Omental fat pad (tissue), 4 donors: Measurements from ENCODE around the gene WDR20. TPM values are rescaled to one million over a fixed set of nuclear protein-coding genes. Genes with fewer than 3 reads are reported as not detected.
"Not testable (repeated sequence)": the region's sequence is repeated elsewhere in the genome, so short reads cannot be mapped to it uniquely, and the experiment has no call there.

Experiments
- ATAC-seq: fragments of 150-250 bp; one replicate; pipeline ENCODE4 v1.9.1; 2016; ENCODE audit warnings: mild to moderate bottlenecking, moderate library complexity; ENCODE audit not compliant: low FRiP score
- DNase-seq: peaks from one replicate; pipeline ENCODE4 v3.0.0-alpha.2; 2019; ENCODE audit warnings: low spot score
- total RNA-seq, 4 donors: library from RNA; depleted of rRNA; stranded (reverse); fragments of >200 nt; gene quantifications; one replicate each; pipeline ENCODE4 v1.1.0, GENCODE V29; 2016
- TF ChIP-seq, protein P1 (sequence below), 3 donors: fragments of 450-650 bp; IDR thresholded peaks; one replicate each; pipeline ENCODE4 v1.5.1; 2016 to 2017; ENCODE audit warnings: antibody characterized with exemption in 3 of 3, mild to moderate bottlenecking in 3 of 3, moderate library complexity in 2 of 3

Gene WDR20
- total RNA-seq, 4 donors from 2014 or later = 20.2 to 26.4 (median 22.0) TPM

DNA sequence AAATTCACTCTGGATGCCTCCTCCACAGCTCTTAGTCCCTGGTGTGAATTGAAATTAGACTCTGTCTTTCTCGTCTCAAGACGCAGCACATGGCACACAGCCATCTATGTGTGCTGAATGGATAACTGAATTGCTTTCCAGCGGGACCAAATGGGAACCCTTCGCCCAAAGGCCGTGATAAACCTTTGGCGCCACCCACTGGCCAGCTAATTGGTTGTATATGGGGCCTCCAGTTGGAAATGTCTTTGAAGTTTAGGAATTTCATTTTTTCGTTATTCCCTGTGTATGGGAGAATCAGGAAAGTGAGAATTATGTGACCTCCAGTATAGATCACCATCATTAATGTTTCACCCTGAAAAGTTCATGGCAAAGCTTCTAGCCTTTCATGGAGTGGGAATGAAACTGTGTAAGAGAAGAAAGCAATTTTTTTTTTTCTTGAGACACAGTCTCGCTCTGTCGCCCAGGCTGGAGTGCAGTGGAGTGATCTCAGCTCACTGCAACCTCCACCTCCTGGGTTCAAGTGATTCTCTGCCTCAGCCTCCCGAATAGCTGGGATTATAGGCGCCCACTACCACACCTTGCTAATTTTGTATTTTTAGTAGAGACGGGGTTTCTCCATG, 43.0 kb upstream of the WDR20 start:
- DNase-seq (peak; percentile 99), ATAC-seq (peak; percentile 88)
- TF ChIP-seq, protein P1, sequence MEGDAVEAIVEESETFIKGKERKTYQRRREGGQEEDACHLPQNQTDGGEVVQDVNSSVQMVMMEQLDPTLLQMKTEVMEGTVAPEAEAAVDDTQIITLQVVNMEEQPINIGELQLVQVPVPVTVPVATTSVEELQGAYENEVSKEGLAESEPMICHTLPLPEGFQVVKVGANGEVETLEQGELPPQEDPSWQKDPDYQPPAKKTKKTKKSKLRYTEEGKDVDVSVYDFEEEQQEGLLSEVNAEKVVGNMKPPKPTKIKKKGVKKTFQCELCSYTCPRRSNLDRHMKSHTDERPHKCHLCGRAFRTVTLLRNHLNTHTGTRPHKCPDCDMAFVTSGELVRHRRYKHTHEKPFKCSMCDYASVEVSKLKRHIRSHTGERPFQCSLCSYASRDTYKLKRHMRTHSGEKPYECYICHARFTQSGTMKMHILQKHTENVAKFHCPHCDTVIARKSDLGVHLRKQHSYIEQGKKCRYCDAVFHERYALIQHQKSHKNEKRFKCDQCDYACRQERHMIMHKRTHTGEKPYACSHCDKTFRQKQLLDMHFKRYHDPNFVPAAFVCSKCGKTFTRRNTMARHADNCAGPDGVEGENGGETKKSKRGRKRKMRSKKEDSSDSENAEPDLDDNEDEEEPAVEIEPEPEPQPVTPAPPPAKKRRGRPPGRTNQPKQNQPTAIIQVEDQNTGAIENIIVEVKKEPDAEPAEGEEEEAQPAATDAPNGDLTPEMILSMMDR (IDR thresholded peaks at IDR 0.05) = peak in 1 of 3 donors; percentile 72

DNA sequence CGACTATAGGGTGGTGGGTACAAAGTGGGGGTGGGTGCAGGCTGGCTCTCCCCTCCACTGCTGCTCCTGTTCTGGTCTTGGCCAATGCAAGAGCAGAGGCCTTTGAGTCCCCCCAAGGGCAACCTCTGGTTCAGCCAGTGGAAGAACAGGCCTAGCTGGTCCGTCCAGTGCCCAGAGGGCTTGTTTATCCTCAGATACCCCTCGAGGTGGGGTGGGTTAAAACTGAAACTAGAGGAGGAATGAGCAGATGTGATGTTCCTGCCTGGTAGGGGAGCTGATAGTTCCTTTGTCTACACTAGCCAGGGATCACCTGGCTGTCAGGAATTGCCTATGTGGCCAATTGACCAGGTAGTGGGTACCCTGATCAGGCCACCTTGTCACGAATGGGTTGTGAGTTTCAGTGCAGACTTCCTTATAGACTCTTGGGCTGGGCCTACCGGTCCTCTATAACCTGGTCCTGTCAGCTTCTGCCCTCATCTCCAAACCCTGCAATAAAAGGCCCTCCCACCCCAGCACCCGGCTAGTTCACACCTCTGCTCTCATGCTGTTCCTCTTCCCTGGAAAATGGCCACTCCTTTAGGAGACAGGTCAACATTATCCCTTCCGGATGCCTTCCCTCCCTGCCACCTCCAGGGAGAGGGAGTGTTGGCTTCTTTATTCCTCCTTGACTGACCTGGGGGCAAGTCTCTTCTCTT, 42.1 kb upstream of the WDR20 start:
- TF ChIP-seq, protein P1 (IDR thresholded peaks at IDR 0.05) = no peak
- ATAC-seq = no peak
- no peak for DNase-seq

DNA sequence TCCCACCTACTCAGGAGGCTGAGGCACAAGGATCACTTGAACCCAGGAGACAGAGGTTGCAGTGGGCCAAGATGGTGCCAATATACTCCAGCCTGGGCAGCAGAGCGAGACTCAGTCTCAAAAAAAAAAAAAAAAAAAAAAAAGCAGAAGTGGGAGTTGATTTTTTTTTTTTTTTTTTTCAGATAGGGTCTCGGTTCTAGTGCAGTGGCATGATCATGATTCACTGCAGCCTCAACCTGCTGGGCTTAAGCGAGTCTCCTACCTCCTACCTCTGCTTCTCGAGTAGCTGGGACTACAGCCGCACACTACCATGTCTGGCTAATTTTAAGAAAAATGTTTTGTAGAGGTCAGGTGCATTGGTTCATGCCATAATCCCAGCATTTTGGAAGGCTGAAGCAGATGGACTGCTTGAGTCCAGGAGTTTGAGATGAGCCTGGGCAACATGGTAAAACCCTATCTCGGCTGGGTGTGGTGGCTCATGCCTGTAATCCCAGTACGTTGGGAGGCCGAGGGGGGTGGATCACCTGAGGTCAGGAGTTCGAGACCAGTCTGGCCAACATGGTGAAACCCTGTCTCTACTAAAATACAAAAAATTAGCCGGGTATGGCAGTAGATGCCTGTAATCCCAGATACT, 36.5 kb upstream of the WDR20 start:
- DNase-seq (no peak), ATAC-seq (no peak)

DNA sequence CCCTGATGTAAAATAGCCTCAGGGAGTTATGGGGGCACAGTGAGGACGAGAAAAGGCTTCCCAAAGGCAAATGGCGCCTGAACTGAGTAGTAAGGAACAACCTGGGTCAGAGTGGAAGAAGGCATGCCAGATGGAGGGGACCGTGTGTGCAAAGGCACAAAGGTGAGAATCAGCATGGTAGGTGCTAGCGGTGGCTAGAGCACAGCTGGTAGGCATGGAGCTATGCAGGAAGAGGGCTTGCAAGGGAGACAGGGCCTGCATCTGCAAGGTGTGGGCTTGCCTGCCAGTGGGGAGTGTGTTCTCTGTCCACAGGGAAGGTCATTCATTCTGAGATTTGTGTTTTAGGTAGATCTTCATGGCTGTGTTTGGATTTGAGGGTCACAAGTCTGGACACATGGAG, 34.3 kb upstream of the WDR20 start:
- TF ChIP-seq, protein P1 (IDR thresholded peaks at IDR 0.05) = no peak
- ATAC-seq (no peak), DNase-seq (no peak)

More for the DNA sequence above, 36.5 kb upstream of the WDR20 start:
- TF ChIP-seq, protein P1 (IDR thresholded peaks at IDR 0.05) = no peak

DNA sequence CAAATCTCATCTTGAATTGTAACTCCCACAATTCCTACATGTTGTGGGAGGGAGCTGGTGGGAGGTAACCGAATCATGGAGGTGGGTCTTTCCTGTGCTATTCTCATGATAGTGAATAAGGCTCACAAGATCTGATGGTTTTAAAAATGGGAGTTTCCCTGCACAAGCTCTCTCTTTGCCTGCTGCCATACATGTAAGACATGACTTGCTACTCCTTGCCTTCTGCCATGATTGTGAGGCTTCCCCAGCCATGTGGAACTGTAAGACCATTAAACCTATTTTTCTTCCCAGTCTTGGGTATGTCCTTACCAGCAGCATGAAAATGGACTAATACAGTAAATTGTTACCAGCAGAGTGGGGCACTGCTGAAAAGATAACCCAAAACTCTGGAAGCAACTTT, 30.4 kb upstream of the WDR20 start:
- not testable (repeated sequence) for DNase-seq, ATAC-seq

GRCh38 chr14:102111101-102111500, 28.6 kb upstream of the WDR20 start:
- TF ChIP-seq, protein P1 (IDR thresholded peaks at IDR 0.05) = no peak
- ATAC-seq (no peak), DNase-seq (no peak)

DNA sequence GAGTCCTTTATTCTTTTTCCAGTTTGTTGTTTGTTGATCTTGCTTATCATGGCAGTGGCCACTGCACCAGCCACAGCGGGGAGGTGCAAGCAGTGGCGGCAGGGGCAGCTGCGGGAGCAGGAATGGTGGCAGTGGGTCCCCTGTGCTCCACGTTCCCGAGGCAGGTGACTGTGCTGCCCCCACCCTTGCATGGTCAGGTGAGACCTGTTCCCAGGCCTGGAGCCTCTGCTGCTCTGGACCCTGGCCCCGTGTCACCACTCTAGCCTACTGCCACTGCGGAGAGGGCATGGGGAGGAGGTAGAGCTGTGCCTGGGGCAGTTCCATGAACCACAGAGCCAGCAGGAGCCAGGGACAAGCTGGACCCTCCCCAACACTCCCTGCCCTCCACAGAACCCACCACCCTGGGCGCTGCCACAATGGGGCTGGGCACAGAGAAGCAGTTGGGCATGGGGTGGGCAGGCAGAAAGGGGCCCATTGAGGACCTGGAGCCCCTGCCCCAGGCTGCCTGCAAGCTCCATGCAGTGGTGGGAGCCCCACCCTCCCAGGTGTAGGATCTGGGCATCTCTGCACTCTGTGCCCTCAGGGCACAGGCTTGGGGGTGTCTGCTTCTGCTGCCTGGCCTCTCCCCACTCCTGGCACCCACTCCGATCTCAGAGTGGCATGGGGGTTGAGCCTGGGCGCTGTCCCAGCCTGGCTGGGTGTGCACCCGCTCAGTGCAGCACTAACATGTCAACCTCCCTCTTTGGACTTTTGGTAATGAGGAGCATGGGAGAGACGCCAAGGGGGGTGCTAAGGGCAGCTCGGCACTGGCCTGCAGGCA, 23.1 kb upstream of the WDR20 start:
- no peak for DNase-seq

More for the DNA sequence above, 23.1 kb upstream of the WDR20 start:
- TF ChIP-seq, protein P1 (IDR thresholded peaks at IDR 0.05) = no peak
- ATAC-seq = no peak
